Fibroblast of pulmonary artery (primary cell): ENCODE data around the gene RANBP3.
"Not testable (repeated sequence)": the region's sequence is repeated elsewhere in the genome, so short reads cannot be mapped to it uniquely, and the experiment has no call there.

Experiments used
- DNase-seq: peaks from one replicate; pipeline ENCODE4 v3.0.0-alpha.2; 2010; ENCODE audit warnings: low read depth
- H3K4me3 ChIP-seq: replicated peaks from 2 replicates; pipeline ENCODE4 v1.5.1; 2011; ENCODE audit warnings: low read depth, mild to moderate bottlenecking, control low read depth, low read length, moderate library complexity
- TF ChIP-seq, protein P1 (sequence below): IDR thresholded peaks from 2 replicates; pipeline ENCODE4 v1.5.1; 2011; ENCODE audit warnings: mild to moderate bottlenecking, control low read depth, low read length, inconsistent platforms; ENCODE audit errors: missing control alignments

RANBP3 gene

DNA sequence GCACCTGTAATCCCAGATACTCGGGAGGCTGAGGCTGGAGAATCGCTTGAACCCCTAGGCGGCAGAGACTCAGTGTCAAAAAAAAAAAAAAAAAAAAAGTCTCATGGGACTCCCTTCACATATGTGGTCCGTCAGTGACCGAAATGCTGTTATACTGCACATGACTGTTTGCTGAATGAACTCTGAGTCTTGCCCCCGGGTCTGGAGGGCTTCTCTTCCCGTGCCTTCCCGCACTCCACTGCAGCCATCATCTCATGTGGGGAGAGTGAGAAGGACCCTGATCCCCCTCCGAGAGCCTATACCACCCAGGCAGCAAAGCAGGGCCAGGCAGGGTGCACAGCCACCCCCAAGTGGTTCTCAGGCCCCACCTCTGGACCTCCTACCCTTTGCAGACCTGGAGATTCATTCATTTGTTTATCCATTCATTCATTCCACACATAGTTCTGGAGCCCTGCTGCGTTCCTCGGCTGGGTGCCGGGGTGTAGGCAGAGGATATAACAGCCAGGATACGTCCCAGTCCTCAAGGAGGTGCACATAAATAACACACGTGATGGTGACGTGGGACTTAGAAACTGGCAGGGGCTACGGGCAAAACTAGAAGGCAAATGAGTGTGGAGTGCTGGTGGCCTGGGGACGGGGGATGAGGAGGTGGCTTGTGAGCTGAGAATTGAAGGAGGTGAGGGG lies 88.5 kb downstream of the RANBP3 start:
- DNase-seq: no peak
- TF ChIP-seq, protein P1, sequence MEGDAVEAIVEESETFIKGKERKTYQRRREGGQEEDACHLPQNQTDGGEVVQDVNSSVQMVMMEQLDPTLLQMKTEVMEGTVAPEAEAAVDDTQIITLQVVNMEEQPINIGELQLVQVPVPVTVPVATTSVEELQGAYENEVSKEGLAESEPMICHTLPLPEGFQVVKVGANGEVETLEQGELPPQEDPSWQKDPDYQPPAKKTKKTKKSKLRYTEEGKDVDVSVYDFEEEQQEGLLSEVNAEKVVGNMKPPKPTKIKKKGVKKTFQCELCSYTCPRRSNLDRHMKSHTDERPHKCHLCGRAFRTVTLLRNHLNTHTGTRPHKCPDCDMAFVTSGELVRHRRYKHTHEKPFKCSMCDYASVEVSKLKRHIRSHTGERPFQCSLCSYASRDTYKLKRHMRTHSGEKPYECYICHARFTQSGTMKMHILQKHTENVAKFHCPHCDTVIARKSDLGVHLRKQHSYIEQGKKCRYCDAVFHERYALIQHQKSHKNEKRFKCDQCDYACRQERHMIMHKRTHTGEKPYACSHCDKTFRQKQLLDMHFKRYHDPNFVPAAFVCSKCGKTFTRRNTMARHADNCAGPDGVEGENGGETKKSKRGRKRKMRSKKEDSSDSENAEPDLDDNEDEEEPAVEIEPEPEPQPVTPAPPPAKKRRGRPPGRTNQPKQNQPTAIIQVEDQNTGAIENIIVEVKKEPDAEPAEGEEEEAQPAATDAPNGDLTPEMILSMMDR: no peak
- H3K4me3 ChIP-seq: no peak overlapping the region

DNA sequence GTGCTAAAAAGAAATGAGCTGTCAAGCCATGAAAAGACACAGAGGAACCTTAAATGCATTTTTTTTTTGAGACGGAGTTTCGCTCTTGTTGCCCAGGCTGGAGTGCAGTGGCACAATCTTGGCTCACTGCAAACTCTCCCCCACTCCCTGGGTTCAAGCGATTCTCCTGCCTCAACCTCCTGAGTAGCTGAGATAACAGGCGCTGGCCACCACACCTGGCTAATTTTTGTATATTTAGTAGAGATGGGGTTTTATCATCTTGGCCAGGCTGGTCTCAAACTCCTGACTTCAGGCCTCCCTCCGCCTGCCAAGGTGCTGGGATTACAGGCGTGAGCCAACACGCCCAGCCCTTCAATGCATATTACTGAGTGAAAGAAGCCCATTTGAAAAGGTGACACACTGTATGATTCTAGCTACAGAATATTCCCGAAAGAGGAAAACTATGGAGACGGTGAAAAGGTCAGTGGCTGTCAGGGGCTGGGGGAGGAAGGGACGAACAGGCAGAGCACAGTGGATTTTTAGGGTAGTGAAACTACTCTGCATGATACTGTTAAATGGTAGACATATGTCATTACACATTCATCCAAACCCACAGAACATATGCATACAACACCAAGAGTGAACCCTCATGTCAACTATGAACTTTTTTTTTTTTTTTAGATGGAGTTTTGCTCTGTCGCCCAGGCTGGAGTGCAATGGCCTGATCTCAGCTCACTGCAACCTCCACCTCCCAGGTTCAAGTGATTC lies 93.7 kb downstream of the RANBP3 start:
- H3K4me3 ChIP-seq, DNase-seq: not testable (repeated sequence)

DNA sequence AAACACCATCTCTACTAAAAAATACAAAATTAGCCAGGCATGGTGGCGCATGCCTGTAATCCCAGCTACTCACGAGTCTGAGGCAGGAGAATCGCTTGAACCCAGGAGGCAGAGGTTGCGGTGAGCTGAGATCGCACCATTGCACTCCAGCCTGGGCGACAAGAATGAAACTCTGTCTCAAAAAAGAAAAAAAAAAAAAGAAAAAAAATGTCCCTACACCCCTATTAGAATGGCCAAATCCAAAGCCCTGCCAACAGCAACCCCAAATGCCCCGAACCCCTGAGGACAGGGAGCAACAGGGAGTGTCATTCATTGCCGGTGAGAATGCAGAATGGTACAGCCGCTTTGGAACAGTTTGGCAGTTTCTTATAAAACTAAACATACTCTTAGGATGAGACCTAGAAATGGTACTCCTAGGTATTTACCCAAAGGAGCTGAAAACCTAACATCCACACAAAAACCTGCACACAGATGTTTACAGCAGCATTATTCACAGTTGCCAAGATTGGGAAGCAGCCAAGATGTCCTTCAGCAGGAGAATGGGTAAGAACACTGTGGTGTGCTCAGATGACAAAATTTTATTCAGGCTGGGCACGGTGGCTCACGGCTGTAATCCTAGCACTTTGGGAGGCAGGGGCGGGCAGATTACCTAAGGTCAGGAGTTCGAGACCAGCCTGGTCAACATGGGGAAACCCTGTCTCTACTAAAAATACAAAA lies 94.6 kb downstream of the RANBP3 start:
- not testable (repeated sequence) for DNase-seq, H3K4me3 ChIP-seq

DNA sequence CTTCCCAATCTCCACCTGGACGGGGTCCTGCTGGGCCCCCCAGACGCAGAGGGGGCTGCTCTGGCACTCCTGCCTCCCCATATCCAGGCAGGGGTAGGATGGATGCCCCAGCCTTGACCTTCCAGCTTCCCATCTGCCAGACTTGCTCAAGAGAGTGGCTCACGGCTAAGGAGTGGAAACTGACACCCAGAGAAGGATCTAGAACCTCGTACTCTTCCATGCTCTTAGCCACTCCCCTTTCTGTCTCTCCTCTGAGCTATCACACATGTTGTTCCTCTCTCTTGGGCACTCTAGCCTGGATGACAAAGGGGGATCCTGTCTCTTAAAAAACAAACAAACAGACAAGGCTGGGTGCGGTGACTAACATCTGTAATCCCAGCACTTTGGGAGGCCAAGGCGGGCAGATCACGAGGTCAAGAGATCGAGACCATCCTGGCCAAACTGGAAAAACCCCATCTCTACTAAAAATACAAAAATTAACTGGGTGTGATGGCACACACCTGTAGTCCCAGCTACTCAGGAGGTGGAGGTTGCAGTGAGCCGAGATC lies 95.4 kb downstream of the RANBP3 start:
- no peak for DNase-seq
- TF ChIP-seq, protein P1: no peak
- no peak overlapping the region for H3K4me3 ChIP-seq

DNA sequence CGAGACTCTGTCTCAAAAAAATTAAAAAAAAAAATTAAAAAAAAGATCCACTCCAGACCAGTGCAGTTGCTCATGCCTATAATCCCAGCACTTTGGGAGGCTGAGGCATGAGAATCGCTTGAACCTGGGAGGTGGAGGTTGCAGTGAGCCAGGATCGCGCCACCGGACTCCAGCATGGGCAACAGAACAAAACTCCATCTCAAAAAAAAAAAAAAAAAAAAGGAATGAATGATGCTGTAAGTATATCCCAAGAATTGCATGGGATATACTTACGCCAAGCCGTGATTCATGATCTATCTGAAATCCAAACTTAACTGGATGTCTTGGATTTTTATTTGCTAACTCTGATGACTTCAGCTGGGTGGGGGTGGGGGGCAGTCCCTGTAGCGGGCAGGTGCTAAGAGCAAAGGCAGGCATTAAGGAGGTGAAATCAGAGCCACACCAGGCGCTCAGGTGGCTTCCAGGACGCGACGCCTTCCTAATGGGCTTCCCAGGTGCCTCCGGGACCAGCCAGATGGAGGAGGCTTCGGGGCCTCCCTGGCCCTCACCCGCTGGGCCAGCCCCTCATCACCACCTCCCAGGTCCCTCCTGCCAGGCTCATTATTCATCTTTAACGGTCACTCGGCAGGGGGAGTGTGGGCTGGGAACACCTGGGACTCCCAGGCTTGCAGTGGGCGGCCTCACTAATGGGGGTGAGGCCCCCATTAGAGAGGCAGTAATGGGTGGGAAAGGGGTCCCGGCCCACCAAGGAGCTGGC lies 96.2 kb downstream of the RANBP3 start:
- TF ChIP-seq, protein P1: no peak
- no peak for DNase-seq
- no peak overlapping the region for H3K4me3 ChIP-seq

DNA sequence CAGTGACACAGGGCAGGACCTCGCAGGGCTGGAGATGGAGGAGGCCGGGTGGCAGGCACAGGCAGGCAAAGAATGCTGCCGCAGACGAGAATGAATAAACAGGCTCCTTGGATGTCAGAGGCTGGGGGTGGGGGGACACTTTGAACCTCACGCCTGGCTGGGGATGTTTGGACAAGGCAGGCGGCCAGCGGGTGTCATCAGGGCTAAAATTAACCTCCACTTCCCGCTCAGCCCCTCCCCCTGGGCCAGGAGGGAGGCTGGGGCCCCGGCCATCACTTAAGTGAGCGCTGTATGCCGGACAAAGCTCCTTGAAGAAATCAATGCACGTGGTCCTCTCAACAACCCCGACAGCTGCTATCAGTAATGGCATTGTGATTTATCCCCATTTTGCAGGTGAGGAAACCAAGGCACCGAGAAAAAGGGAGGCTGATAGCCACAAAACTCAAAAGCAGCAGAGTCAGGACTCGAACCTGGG lies 97.3 kb downstream of the RANBP3 start:
- no peak overlapping the region for H3K4me3 ChIP-seq
- TF ChIP-seq, protein P1: no peak
- peak; percentile 60 for DNase-seq

DNA sequence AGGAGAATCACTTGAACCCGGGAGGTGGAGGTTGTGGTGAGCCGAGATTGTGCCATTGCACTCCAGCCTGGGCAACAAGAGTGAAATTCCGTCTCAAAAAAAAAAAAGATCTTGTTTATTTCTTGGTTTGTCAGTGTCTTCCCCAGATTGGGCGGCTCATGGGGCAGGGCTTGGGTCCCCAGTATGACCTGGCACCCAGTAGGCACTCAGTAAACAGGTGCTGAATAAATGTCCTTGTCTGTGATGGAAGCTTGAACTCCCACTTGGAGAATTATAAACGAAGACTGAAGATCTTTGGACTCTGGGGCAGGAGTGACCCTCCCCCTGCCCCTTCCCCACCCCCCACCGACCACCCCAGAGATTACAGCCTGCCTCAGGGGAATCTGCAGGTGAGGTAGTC lies 97.7 kb downstream of the RANBP3 start:
- TF ChIP-seq, protein P1: no peak
- H3K4me3 ChIP-seq: no peak overlapping the region
- no peak for DNase-seq
